Right hindlimb (tissue), 1 donor: ENCODE measurements around the gene MAGI3.
"Not testable (repeated sequence)": the region's sequence is repeated elsewhere in the genome, so short reads cannot be mapped to it uniquely, and the experiment has no call there.

Experiments
- DNase-seq: peaks from one replicate; pipeline ENCODE4 v3.0.0-alpha.2; 2018

MAGI3 gene

DNA sequence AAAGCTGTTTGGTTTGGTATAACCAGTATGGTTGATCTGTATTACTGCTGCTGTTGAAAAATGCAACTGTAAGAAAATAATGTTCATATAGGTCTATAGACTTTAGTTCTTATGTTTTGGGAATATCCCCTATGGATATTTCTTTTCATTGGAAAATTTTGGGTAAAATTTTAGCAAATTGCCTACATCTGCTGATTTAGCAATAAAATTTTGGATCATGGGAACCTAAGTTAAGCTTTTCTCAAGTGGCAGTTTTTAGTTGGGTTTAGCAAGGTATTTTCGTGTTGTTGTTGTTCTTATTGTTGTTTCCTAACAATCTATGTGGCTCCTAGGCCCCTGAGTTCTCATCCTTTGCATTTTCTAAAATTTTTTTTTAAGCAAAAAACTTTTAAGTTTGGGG lies 201.9 kb downstream of the MAGI3 start:
- DNase-seq = no peak

DNA sequence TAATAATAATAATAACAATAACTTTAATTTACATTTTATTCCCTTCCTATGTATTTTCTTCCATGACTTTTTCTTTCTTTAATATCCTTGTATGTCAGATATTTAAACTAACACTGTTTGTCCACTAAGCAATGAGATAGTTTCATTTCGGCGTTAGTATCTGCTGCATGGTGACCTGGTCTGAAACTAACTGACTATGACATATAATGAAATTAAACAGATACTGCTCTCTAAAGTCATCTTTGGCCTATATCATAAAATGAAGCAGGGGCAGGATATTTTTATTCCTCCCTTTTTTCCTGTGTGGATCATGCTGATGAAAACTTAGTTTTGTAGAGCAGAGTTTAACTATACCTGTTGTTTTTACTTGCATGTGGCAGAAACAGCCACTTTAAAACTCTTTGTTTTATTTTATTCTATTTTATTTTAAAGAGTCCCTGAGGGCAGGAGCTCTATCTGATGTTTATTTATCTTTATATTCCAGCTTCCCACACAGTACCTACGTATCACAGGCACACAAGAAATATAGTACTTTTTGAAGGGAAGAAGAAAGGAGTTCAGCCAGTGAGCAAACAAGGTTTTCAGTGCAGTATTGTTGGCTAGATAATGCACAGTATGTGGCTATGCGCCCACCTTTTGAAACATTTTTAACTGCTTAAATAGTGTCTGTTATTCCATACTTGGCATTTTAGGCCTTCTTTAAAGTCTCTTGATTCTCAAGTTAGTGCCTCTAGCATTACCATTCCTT lies 203.4 kb downstream of the MAGI3 start:
- DNase-seq = no peak

DNA sequence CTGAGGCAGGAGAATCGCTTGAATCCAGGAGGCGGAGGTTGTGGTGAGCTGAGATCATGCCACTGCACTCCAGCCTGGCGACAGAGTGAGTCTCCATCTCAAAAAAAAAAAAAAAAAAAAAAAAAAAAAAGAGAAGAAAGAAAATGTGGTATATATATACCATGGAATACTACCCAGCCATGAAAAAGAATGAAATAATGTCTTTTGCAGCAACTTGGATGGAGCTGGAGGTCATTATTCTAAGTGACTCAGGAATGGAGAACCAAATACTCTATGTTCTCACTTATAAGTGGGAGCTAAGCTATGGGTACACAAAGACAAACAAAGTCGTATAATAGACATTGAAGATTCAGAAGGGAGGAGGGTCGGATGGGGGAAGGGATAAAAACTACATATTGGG lies 214.2 kb downstream of the MAGI3 start:
- DNase-seq = not testable (repeated sequence)

DNA sequence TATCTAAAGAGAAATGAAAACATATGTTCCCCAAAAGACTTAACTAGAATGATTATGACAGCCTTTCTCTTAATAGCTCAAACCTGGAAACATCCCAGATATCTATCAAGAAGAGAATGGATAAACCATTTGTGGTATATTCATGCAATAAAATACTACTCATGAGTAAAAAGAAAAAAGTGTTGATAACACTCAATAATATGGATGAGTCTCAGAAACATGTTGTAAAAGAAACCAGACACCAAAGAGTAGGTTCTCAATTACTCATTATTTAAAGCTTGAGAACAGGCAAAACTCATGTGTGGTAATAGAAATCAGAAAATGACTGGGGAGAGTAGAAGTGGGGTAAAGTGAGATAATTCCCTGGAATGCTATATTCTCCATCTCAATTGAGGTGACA lies 214.8 kb downstream of the MAGI3 start:
- DNase-seq = no peak

DNA sequence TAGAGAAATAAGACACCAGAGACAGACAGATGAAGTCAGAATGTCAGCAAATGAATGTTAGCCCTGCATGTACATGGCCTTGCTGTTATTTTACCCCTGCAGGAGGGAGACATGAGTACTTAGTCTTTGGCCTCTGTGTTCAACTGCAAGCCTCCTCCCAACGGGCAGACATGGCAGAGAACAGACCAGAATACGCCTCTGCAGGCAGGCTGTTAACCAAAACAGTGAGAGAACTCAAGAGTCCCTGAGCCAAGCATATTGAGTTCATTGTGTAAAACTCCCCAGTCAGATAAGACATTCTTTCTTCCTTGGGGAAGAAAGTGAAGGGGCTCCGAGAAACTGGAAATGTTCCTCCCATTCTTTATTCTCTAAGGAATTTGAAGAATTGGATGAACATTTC lies 218.1 kb downstream of the MAGI3 start:
- DNase-seq = peak; percentile 21

DNA sequence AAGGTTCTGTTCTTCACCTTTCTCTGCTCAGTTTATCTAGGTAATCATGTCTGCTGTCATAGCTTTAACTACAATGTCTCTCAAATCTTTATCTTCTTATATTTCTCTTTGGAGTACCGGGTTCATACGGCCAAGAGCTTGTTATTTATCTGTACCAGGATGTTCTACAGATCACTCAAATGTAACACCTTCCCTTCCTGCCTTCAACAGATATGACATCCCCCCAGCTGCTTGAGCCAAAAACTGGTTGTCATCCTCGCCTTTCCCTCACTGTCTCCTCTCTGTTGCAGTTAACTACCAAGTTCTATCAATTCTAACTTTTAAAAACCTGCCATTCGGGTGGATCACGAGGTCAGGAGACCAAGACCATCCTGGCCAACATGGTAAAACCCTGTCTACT lies 220.1 kb downstream of the MAGI3 start:
- no peak for DNase-seq

DNA sequence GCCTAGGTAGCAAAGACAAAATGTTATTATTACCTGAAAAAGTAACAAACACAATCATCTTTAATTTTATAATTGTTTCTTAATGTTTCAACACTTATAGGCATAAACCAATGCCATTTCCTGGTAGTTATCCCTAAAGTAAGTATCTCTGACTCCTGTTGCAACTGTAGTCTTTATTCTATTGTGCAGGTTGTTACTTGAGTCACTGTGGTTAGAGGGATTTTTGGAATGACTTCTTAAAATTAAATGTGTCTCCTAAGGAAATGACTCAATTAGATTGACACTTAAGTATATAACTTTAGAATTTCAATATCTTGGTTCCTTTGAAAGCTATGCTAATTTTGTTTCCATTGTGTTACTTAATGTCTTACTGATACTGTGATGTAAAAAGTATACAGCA lies 225.1 kb downstream of the MAGI3 start:
- no peak for DNase-seq

DNA sequence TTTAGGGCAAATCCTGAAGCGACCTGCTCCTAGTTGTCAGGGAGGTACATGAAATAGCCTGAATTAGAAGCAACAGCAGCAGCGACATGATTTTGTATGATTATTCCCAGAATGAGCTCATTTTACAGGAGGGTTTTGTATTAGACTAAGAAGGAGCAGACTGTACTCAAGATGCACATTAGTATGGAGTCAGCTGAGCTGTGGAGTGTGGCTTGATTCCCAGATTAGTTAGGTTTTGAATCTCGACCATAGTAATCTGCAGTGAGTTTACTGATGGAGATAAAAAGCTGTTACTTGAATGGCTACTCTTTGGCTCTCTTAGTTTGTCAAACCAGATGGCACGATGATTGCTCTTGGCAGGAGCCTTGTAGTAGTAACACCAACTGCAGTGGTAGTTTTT lies 225.8 kb downstream of the MAGI3 start:
- DNase-seq = no peak

DNA sequence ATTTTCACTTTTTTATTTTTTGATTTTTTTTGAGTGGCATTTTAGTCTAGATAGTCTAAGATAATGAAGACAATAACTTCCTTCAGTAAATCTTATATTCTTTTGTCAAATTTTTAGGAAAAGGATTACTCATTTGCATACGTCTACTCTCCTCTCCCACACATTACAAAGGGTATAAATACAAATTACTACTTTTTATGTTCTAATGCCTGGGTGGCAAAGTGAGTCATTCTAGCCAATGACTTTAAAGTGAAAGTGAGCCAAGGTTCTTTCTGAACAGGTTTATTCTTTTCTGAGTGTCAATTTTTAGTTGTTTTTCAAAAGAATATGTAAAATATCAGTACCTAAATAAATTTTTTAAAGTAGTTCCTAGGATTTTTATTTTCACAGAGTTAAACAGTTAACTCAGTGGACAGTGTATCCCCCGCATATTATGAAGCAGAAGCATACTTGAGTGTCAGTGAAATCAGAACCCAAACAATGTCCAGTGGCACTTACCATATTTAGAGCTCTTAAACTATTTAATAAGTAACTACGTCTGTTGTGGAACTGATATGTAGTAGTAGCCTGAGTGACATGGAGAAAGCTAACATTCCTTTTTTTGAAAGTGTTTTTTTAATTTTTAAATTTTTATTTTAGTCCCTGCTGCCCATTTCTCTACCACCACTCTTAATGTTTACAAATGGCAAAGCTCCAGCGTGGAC lies 227.3 kb downstream of the MAGI3 start:
- DNase-seq = no peak

DNA sequence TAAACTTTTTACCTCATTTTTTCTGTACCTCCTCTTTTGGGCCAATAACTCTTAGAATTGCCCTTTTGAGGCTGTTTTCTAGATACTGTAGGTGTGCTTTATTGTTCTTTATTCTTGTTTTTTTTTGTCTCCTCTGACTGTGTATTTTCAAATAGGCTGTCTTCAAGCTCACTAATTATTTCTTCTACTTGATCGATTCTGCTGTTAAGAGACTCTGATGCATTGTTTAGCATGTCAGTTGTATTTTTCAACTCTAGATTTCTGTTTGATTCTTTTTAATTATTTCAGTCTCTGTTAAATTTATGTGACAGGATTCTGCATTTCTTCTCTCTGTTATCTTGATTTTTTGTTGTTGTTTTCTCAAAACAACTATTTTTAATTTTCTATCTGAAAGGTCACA lies 238.7 kb downstream of the MAGI3 start:
- no peak for DNase-seq

DNA sequence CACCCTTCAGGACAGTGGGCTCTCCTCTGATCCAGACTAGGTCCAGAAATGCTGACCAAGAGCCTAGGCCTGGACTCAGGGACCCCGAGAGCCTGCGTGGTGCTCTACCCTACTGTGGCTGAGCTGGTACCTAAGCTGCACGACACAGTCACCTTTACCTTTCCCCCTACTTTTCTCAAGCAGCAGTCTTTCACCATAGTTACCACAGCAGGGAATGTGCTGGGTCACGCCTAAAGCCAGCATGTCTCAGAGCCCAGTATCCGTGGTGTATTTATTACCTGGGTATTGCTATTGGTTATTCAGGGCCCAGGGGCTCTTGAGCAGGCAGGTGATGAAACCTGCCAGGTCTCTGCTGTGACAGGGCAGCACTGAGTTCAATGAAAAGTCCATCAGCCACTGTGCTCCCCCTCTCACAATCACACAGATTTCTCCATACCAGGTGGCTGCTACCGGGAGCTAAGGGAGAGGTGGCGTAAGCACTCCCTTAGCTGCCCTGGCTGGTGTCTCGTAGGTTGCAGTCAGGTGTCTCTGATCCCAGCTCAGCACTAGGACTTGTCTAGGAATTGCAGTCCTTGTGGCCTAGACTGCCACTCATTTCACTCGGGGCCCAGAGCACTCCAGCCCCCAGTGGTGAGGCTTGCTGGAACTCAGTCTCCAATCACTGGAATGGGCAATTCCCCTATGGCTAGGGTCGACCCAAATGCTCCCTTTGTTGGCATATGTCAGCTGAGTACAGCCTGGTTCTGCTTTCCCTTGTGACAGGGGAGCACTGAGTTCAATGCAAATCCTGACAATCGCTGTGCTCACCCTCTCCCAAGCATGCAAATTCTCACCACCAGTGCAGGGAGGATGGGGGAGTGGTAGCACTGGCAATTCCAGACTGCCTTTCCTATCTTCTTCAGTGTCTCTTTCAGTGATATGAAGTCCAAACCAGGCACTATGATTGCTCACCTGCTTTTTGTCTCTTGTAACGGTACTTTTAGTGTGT lies 240.3 kb downstream of the MAGI3 start:
- DNase-seq = no peak

DNA sequence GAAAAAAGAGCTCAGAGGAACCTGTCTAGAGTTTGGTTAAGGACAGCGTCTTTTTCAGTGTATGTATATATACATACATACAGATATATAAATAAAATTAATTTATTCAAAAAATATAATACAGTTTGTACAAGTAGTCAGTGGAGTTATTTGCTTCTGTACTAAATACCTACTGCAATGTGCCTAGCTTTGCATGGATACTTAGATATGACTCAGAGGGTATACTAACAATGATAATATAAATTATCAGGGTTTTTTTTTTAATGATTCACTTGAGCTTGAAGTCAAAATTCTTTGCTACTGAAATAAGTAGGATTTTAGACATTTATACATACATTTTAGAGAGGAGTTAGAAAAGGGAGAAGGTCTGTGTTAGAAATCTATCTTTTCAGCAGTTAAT lies 251.1 kb downstream of the MAGI3 start:
- no peak for DNase-seq

DNA sequence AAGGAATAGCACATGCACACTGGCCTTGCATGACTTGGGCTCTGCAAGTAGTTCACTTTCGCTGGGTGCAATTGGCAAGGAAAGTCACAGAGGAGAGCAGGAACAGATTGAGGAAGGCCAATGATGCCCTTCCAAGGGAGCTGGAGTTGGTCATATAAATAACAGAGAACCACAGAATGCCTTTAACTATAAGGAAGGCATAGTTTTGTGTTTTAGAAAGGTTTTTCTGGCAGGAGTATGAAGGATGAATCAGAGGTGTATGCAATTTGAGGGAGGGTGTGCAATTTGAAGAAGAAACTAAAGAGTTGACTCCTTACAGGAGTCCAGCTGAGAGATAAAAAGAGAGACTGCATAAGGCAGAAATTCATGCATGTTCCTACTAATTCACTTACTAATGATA lies 256.8 kb downstream of the MAGI3 start:
- no peak for DNase-seq

DNA sequence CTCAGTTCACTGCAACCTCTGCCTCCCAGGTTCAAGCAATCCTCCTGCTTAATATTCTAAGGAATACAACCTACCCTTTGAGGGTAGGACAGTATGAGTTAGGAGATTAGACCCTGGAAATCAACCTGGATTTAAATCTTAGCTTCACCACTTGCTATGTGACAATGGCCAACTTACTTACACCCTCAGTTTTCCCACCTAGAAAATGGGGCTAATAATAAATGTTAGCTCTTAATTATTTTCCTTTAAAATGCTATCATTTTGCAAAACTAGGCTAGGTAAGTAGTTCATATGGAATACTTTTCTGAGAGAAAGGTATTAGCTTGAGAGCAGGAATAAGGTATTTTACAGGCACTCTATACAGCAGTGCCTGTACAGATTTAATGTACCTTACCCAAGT lies 258.2 kb downstream of the MAGI3 start:
- no peak for DNase-seq

DNA sequence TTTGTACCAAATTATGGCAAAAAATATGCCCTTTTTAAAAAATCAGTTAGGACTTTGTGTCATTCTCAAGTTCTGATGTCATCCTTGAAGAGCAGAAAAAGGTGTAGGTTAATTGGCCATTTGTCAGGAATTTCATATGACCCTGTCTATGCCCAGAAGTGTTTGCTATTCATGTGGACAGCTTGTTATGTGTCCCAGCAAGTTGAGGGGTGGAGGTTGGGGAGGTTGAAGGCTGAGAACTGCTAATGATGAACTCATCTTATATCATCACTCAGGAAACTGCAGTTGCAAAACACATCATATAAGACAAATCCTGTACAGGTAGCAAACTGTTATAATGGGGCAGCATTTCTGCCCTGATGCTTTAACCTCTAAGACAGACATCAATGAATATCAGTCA lies 262.5 kb downstream of the MAGI3 start:
- DNase-seq = no peak

DNA sequence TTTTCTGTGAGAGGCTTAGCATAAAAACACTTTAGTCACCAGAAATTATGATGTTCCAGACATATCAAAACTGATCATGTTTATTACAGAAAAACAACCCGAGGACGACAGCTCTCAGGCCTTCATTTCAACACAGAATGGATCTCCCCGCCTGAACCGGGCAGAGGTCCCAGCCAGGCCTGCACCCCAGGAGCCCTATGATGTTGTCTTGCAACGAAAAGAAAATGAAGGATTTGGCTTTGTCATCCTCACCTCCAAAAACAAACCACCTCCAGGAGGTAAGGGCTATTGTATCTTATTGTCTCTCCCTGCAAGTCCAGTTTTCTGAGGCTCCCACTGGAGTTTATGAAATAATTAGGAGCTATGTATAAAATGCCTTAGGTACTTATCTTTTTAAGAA lies 263.4 kb downstream of the MAGI3 start:
- DNase-seq = no peak

DNA sequence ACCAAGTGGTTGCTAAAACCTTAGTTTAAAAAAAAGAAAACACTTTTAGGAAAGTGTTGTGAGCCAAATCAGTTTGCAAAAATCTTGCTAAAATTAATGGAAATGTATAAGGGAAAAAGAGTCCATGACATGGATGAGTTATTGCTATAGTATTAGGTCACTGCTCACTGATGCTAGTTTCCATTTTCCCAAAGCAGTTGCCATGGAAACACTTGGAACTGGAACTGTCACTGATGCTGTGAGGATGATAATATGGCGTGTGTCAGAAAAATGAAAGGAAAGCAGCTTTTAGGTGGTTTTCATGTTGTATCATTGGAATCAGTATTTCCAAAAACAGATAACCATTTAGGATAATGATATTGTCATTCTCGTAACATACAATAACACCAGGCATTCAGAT lies 264.6 kb downstream of the MAGI3 start:
- DNase-seq = no peak

DNA sequence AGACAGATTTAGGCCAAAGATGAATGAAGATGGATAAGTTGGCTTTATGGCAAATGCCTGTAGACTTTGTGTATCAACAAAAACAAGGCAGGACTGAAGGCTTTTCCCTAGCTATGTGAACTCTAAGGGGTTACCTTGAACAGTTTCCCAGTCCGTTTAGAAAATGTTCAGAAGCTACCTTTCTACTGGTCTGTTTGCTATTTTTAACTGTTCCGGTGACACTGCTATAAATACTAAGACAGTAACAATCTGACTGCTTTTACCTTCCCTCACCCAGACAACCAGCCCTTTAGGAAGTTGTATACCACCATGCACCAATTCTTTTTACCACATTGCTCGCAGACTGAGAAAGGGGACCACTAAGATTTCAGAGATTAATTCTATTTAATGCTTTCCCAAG lies 266.8 kb downstream of the MAGI3 start:
- DNase-seq = no peak

DNA sequence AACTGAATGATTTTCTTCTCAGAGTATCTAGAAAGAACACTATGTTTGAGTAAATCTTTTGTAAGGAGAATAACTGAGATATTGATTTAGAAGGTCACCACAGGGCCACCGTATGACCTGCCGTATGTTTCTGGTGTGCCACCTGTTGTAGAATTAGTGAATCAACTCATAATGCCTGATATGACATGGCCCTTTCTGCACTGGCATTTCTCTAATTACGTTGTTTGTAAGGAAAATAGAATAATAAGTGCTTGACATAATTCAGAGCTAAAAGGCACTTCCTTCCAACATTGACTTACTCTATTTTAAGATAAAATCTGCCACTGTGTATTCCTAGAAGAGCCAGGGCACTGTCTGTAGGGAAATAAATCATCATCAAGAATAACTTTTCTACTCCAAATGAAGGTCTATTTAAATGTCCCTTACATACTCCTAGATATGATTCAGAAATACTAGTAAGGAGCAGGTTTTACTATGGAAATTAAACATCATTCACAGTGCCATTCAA lies 267.3 kb downstream of the MAGI3 start:
- no peak for DNase-seq

DNA sequence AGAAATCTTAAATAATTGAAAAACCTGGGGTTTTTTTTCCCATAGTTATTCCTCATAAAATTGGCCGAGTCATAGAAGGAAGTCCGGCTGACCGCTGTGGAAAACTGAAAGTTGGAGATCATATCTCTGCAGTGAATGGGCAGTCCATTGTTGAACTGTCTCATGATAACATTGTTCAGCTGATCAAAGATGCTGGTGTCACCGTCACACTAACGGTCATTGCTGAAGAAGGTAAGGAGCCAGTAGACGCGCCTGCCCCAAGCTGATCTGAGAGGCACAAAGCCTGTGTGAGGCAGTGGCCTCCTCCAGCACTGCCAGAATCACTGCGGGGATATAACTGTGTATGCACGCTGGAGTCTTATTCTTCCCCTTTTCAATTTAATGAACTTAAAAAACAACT lies 268.7 kb downstream of the MAGI3 start:
- no peak for DNase-seq

DNA sequence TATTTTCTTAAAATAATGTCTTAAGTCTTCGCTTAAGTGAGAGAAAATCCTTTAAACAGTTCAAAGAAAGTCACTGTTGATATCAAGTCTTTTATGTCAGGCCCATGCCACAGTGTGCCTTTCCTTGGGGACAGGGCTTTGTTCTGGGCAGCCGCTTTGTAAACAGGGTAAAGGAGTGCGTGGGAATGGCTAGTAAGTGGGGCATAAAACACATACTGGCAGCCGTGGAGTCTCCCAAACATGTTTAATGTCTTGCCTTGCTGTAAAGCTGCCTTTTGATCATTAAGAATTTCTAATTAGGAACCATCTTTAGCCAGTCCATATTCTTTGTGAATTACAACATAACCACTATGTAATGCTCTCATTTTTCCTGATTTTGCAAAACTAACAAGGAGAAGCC lies 269.2 kb downstream of the MAGI3 start:
- no peak for DNase-seq

DNA sequence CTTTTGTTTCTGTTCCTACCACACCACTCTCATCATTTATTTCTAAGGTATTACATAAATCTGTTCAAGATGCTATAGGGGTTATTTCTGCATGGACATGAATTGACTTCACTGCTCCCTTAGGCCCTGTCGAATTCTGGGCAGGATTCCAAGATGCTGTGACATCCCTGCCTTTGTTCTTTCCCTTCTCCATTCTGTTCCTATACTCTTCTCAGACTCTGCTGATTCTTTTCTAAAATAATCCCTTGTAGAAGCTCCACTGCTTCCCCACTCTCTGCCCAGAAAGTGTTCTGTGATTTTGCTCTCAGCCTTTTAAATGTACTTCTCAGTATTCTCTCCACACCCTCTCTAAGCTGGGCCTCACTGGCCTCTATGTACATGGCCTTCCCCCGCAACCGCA lies 269.8 kb downstream of the MAGI3 start:
- peak; percentile 24 for DNase-seq

DNA sequence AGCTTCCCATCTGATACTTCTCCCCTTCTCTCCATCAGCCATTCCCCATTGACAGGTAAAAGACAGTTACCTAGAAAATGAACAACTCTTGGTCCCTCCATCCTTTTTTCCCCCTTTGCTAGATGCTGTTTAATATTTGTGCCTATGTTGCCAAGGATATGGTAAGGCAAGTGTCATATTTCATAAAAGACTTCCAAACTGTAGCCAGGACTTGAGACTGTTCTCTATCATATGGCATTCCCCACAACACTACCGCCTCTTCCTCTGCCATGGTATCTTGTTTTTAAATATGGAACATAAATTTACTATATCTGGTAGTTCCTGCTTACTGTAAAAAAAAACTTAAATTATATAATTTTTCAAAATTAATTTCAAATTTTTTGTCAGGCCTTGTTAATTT lies 271.8 kb downstream of the MAGI3 start:
- DNase-seq = no peak
